HG03103 (cell line): ENCODE measurements around the gene KRTAP10-8.
"Not testable (repeated sequence)": the region's sequence is repeated elsewhere in the genome, so short reads cannot be mapped to it uniquely, and the experiment has no call there.

Source experiments
- ATAC-seq: cut with Tn5 transposase; IDR thresholded peaks from one replicate; pipeline ENCODE4 v1.9.1; 2021; ENCODE audit warnings: low read depth; ENCODE audit not compliant: unreplicated experiment

Gene KRTAP10-8

GRCh38 chr21:44596068-44596725 lies 15.7 kb upstream of the KRTAP10-8 start:
- ATAC-seq: no peak

DNA sequence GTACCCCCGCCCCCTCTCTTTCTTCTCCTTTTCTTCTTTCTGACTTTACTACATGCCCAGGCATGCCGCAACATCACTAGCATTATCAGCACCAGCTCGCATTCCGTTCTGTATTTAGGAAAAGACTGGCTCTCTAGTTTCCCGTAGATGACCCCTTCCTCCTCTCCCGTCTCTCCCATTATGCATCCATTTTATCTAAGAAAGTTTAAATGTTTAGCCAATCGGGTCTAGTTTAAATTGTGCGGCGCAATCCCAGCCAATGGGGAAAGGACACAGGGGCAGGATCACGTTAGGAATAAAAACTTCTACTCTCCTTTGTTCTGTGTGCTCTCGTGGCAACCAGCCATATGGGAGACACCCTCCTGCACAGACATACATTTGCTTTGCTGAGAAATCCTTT lies 13.8 kb upstream of the KRTAP10-8 start:
- no peak for ATAC-seq

- no peak for ATAC-seq
These were observed 12.4 kb upstream of the KRTAP10-8 start for GRCh38 chr21:44599264-44600029.

- ATAC-seq: not testable (repeated sequence)
These were observed 11.5 kb upstream of the KRTAP10-8 start, which contains the start of gene KRTAP10-7 for GRCh38 chr21:44600118-44600978. Gene KRTAP10-7, plus strand, starts transcription at chr21:44600597. Its CDS starts 25 bp downstream, at chr21:44600622.

GRCh38 chr21:44601091-44601490 lies 10.8 kb upstream of the KRTAP10-8 start:
- not testable (repeated sequence) for ATAC-seq

DNA sequence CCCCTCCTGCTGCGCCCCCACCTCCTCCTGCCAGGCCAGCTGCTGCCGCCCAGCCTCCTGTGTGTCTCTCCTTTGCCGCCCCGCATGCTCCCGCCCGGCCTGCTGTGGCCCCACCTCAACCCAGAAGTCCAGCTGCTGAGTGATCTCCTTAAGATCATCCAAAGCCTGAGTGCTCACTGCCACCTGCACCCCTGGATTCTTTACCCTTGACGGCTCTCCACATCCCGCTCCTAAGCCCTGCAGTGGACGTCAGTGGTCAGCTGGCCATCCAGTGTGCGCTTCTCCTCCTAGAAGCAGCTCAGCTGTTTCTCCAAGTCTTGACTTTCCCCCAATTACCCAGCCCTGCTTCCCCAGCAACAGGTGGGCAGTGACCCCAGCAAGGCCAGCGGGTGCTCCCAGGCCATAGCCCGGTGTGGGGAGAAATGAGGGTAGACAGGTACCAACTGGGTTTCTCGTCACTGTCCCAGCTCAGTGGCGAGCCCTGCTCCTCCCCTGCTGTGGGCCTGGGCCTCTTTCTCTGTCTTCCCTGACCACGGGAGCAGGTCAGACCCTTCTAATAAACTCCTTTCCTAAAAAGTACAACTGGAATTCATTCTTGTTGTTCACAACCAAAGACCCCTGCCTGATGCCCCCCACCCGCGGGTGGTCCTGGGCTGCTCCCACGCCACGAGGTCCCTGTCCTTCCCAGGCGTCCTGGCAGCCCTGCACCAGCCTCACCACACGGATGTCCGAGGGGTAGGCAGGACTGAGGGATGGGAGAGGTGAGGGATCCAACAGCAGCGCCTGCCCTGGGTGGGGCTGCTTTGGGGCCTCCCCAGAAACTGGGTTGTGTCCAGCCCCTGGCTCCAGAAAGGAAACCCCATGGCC lies 10.1 kb upstream of the KRTAP10-8 start:
- ATAC-seq: no peak

DNA sequence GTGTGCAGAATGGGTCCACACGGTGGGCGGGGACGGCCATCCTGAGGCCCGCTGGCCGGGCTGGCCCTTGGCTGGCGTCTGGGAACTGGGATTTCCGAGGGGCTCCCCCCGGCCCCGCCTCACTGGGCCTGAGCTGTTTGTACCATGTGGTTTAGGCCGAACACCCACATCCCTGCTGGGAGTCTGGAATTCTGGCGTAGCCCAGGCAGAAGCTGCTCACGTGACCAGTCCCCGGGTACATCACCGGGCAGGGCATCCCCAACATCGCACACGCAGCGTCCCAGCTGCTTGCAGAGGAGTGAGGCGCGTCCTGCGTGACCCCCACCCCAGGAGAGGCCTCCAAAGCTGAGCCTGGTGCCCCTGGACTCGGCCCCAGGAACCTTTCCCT lies 9.4 kb upstream of the KRTAP10-8 start:
- ATAC-seq: no peak

DNA sequence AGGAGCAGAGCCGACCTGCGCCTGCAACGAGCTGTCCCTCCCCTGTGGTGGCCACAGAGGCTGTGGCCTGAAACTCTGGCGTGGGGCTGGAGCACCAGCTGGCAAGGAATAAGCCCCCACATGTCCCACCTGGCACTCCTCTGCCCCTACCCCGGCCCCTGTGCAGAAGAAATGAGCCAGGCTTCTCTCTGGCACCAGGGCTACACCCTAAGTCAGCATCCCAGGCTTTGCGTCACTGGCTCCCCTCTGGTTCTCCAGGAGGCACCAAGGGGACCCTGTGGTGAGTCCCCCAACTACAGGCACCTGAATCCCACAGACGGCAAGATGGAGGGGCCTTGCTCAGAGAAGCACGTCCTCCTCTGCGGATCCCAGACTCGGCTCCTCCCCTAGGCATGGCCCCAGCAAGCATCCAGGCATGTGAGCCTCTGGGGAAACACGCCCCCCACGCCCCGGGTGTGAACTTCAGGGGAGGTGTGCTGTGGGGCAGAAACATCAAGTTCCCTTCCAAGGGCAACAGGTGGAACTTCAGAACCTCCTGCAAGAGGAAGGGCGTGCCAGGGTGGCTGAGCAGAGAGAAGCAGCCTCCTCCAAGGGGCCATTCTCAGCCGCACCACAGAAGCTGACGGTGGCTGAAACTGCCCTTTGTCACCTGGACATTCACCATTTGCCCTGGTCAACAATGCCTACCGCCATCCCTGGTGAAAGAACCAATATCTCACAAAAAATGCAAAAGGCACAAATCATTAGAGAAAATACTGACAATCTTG lies 8.6 kb upstream of the KRTAP10-8 start:
- no peak for ATAC-seq

- ATAC-seq: no peak
These were observed 8.0 kb upstream of the KRTAP10-8 start for GRCh38 chr21:44603911-44604310.

- no peak for ATAC-seq
These were observed 5.4 kb upstream of the KRTAP10-8 start for GRCh38 chr21:44606495-44606894.

- no peak for ATAC-seq
These were observed 2.7 kb upstream of the KRTAP10-8 start for GRCh38 chr21:44609193-44609592.

DNA sequence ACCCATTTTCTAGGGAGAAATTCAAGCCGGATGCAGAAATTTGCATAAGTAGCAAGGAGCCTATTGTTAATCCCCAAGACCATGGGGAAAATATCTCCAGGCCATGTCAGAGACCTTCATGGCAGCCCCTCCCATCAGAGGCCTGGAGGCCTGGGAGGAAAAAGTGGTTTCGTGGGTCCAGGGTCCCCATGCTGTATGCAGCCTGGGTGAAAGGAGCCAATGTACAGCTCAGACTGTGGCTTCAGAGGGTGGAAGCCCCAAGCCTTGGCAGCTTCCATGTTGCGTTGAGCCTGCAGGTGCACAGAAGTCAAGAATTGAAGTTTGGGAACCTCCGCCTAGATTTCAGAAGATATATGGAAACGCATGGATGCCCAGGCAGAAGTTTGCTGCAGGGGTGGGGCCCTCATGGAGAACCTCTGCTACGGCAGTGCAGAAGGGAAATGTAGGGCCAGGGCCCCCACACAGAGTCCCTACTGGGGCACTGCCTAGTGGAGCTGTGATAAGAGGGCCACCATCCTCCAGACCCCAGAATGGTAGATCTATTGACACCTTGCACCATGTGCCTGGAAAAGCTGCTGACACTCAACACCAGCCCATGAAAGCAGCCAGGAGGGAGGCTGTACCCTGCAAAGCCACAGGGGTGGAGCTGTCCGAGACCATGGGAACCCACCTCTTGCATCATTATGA lies 1.6 kb upstream of the KRTAP10-8 start:
- ATAC-seq: not testable (repeated sequence)

- ATAC-seq: no peak
These were observed 328 bp upstream of the KRTAP10-8 start for GRCh38 chr21:44611551-44611950.

GRCh38 chr21:44612669-44613229 lies 870 bp downstream of the KRTAP10-8 start:
- ATAC-seq: no peak

DNA sequence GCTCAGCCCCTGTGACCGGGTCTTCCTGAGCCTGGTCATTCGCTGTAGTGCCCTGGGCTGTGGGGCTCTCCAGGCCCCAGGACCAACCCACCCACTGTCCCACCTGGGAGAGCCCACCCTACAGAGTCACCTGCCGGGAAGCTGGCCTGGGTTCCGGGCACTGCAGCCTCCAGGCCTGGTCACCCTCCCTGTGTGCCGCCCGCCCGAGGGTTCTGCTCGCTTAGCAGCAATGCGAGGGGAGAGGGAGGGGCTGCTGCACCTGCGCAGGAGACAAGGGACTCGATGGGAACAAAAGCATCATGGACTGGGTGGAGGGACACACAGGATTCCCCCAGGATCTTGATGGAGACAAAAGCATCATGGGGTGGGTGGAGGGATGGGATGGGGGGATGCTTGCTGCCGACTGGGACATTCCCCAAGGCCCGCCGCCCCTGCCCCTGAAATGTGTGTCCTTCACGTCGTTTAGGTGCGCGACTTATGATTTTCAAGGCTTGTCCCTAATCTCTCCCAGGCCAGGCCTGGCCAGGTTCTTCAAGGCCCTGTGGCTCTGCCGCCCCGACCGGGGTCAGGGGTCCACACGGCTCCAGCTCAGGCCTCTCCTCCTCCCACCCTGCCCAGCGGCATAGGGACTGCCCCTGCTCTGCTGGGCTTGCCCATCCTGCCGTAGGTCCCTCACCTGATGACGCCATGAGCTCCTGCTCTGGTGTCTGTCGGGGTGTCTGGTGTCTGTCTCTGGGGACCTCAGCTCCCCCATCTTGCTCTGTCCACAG lies 1.7 kb downstream of the KRTAP10-8 start:
- ATAC-seq: no peak

DNA sequence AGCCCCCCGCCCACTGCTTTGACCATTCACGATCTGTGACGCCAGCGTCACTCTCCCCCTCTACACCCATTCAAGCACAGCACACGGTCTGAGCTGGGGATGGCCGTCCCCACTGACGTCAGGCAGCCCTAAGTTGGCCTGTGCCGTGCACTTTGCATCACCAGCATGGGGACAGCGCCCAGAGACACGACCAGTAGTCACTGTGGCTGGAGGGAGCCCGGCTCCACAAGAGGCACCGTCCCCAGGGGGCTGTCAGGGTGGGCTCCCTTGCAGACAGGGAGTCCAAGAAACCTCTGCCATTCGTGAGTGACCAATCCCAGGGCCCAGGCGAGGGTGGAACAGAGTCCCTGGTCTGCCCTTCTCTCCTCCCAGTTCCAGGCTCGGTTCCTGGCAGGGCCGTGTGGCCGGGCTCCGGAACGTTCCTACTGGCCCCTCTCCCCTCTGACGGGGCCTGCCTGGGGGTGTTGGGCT lies 2.3 kb downstream of the KRTAP10-8 start:
- ATAC-seq: no peak

- ATAC-seq: no peak
These were observed 3.1 kb downstream of the KRTAP10-8 start for GRCh38 chr21:44614961-44615391.

- ATAC-seq: no peak
These were observed 3.6 kb downstream of the KRTAP10-8 start for GRCh38 chr21:44615466-44615865.
